Progenitor cell of endocrine pancreas (in vitro differentiated cells): ENCODE measurements around the gene IKZF4. TPM values are rescaled to one million over a fixed set of nuclear protein-coding genes. Genes with fewer than 3 reads are reported as not detected.
"Not testable (repeated sequence)": the region's sequence is repeated elsewhere in the genome, so short reads cannot be mapped to it uniquely, and the experiment has no call there.

Source experiments
- DNase-seq: peaks from one replicate; pipeline ENCODE4 v3.0.0; 2021; ENCODE audit warnings: low spot score; ENCODE audit not compliant: unreplicated experiment
- H3K27ac Mint-ChIP-seq: 2 replicates; pipeline ENCODE4 v1.8.0; 2021; ENCODE audit warnings: mild to moderate bottlenecking, moderate library complexity, mixed read lengths
- H3K27me3 Mint-ChIP-seq: 2 replicates; pipeline ENCODE4 v1.8.0; 2021; ENCODE audit warnings: mixed read lengths
- H3K36me3 Mint-ChIP-seq: 2 replicates; pipeline ENCODE4 v1.8.0; 2022; ENCODE audit warnings: mixed read lengths; ENCODE audit not compliant: insufficient read depth
- H3K4me1 Mint-ChIP-seq: 2 replicates; pipeline ENCODE4 v1.8.0; 2021; ENCODE audit warnings: low read depth, mixed read lengths
- H3K4me3 Mint-ChIP-seq: 2 replicates; pipeline ENCODE4 v1.8.0; 2021; ENCODE audit warnings: low read depth, mild to moderate bottlenecking, moderate library complexity, mixed read lengths
- H3K9me3 Mint-ChIP-seq: 2 replicates; pipeline ENCODE4 v1.8.0; 2021; ENCODE audit warnings: low read depth, mixed read lengths
- total RNA-seq: library from RNA; stranded (reverse); gene quantifications from 2 replicates; pipeline ENCODE4 v1.2.1, GENCODE V29; 2021
- TF ChIP-seq, protein P1 (sequence below): fragments of 200-600 bp; sonication (generic); IDR thresholded peaks from one replicate; pipeline ENCODE4 v1.5.0; 2021; ENCODE audit warnings: antibody characterized with exemption, mild to moderate bottlenecking; ENCODE audit not compliant: unreplicated experiment

IKZF4 gene
- total RNA-seq, 1 donor from 2014 or later = 20.6 TPM

DNA sequence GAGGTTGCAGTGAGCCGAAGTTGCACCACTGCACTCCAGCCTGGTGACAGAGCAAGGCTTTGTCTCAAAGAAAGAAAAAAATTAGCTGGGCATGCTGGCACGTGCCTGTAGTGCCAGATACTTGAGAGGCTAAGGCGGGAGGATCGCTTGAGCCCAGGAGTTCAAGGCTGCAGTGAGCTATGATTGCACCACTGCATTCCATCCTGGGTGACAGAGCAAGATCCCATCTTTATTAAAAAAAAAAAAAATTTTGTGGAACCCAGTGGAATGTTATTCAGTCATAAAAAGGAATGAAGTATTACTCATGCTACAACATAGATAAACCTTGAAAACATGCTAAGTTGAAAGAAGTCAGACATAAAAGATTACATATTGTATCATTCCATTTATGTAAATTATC lies 50.8 kb downstream of the IKZF4 start:
- TF ChIP-seq, protein P1, sequence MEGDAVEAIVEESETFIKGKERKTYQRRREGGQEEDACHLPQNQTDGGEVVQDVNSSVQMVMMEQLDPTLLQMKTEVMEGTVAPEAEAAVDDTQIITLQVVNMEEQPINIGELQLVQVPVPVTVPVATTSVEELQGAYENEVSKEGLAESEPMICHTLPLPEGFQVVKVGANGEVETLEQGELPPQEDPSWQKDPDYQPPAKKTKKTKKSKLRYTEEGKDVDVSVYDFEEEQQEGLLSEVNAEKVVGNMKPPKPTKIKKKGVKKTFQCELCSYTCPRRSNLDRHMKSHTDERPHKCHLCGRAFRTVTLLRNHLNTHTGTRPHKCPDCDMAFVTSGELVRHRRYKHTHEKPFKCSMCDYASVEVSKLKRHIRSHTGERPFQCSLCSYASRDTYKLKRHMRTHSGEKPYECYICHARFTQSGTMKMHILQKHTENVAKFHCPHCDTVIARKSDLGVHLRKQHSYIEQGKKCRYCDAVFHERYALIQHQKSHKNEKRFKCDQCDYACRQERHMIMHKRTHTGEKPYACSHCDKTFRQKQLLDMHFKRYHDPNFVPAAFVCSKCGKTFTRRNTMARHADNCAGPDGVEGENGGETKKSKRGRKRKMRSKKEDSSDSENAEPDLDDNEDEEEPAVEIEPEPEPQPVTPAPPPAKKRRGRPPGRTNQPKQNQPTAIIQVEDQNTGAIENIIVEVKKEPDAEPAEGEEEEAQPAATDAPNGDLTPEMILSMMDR = no peak
- peaks cover 3% of the 10 kb centered on the region for H3K4me1 Mint-ChIP-seq
- no peaks in the 10 kb centered on the region for H3K27me3 Mint-ChIP-seq
- H3K4me3 Mint-ChIP-seq = no peak overlapping the region
- H3K36me3 Mint-ChIP-seq = no peaks in the 10 kb centered on the region
- H3K27ac Mint-ChIP-seq = no peak overlapping the region
- DNase-seq = no peak
- H3K9me3 Mint-ChIP-seq = no peaks in the 10 kb centered on the region

DNA sequence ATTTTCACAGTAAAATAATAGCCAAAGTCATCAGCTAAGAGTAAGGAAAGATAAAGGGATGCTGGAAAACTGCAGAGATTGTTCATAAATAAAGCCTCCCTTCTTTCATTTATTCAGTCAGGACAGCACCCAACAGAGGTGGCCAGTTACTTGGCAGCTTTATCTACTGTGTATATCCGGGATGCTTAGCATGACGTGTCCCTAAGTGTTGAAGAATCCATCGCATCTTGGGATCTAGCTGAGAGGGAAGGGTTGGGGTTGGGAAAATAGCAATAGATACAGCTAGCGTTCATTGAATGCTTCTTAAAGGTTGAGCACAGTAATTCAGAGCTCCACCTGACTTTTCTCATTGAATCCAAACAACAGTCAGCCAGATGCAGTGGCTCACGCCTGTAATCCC lies 53.6 kb downstream of the IKZF4 start:
- no peaks in the 10 kb centered on the region for H3K27me3 Mint-ChIP-seq
- peaks cover 6% of the 10 kb centered on the region for H3K4me1 Mint-ChIP-seq
- no peaks in the 10 kb centered on the region for H3K36me3 Mint-ChIP-seq
- DNase-seq = no peak
- H3K27ac Mint-ChIP-seq = no peak overlapping the region
- H3K9me3 Mint-ChIP-seq = no peaks in the 10 kb centered on the region
- TF ChIP-seq, protein P1 = no peak
- H3K4me3 Mint-ChIP-seq = no peak overlapping the region

DNA sequence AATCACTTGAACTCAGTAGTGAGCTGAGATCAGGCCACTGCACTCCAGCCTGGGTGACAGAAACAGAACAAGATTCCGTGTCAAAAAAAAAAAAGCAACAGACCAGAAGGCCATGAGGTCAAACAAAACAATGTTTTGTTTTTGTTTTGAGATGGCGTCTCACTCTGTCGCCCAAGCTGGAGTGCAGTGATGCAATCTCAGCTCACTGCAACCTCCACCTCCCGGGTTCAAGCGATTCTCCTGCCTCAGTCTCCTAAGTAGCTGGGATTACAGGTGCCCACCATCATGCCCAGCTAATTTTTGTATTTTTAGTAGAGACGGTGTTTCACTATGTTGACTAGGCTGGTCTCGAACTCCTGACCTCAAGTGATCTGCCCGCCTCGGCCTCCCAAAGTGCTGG lies 57.1 kb downstream of the IKZF4 start:
- peaks cover 22% of the 10 kb centered on the region for H3K4me1 Mint-ChIP-seq
- H3K9me3 Mint-ChIP-seq = not testable (repeated sequence)

DNA sequence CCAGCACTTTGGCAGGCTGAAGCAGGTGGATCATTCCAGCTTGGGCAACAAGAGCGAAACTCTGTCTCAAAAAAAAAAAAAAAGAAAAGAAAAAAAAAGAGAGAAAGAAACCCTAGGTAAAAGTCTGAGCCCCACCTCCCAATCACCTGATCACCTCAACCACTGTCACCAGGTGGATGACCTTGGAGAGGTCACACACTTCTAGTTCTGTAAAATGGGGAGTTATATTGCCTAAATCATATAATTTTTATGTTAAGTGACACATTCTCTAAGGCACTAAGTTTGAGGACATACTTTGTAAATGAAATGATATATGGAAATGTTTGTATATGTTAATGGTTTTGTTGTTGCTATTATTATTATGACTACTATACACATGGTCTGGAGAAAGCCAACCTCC lies 57.6 kb downstream of the IKZF4 start:
- TF ChIP-seq, protein P1 = no peak
- H3K27me3 Mint-ChIP-seq = no peaks in the 10 kb centered on the region
- peak overlapping the region; percentile 93 for H3K4me3 Mint-ChIP-seq
- peaks cover 22% of the 10 kb centered on the region for H3K4me1 Mint-ChIP-seq
- H3K36me3 Mint-ChIP-seq = no peaks in the 10 kb centered on the region
- no peak for DNase-seq
- H3K27ac Mint-ChIP-seq = peak overlapping the region; percentile 99
- H3K9me3 Mint-ChIP-seq = no peaks in the 10 kb centered on the region

More for the DNA sequence above, 57.1 kb downstream of the IKZF4 start:
- not testable (repeated sequence) for H3K27me3 Mint-ChIP-seq, H3K36me3 Mint-ChIP-seq, H3K27ac Mint-ChIP-seq, DNase-seq
- H3K4me3 Mint-ChIP-seq = peak overlapping the region; percentile 40

DNA sequence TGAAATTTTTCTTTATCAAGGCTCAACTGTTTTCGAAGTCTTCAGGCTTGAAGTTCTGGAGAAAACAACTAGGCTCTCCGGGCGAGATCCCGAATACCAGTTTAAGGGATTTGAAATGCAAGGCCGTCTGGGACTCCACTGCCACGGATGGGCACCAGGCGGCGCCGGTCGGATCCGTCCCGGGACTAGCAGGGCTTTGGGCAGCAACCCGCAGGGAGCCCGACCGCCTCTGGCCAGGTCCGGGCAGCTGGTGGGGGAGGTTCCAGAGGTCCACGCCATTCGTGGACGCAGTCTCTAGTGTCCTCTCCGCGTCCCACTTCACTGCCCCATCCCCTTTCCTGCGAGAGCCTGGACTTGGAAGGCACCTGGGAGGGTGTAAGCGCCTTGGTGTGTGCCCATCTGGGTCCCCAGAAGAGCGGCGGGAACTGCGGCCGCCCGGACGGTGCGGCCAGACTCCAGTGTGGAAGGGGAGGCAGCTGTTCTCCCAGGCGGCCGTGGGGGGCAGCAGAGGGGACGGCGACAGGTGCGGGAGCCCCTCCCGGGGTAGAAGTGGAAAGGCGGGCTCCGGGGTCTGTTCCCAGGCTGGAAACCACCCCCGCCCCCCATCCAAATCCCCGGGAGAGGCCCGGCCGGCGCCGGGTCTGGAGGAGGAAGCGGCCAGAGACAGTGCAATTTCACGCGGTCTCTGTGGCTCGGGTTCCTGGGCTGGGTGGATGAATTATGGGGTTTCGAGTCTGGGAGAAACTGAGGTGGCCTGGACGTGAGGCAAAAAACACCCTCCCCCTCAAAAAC lies 58.3 kb downstream of the IKZF4 start:
- H3K4me3 Mint-ChIP-seq = peak overlapping the region; percentile 93
- H3K9me3 Mint-ChIP-seq = no peaks in the 10 kb centered on the region

More for the DNA sequence above, 58.3 kb downstream of the IKZF4 start:
- peaks cover 4% of the 10 kb centered on the region for H3K36me3 Mint-ChIP-seq
- H3K27me3 Mint-ChIP-seq = no peaks in the 10 kb centered on the region
- peak overlapping the region; percentile 99 for H3K27ac Mint-ChIP-seq
- peaks cover 27% of the 10 kb centered on the region for H3K4me1 Mint-ChIP-seq
- peak; percentile 91 for DNase-seq
- TF ChIP-seq, protein P1 = peak; percentile 73
